GM10248 (cell line): Measurements from ENCODE around the gene CHST8.

Source experiments
- CTCF ChIA-PET: fragments of 300-600 bp; sonication (Branson Sonifier 250); formaldehyde crosslinking; extraction: SDS; loops from one replicate; lab custom pipeline; 2021; ENCODE audit warnings: antibody characterized with exemption; lab: Yijun Ruan, JAX
- POLR2A ChIA-PET: fragments of 350-650 bp; sonication (Branson Sonifier 250); formaldehyde crosslinking; extraction: SDS; loops from one replicate; lab custom pipeline; 2020; ENCODE audit warnings: antibody characterized with exemption; lab: Yijun Ruan, JAX
- DNase-seq: peaks from one replicate; pipeline ENCODE4 v3.0.0; 2012; ENCODE audit errors: extremely low spot score
- CTCF ChIP-seq: IDR thresholded peaks from 2 replicates; pipeline ENCODE4 v1.5.1; 2012; ENCODE audit warnings: mild to moderate bottlenecking, low read depth; ENCODE audit errors: extremely low read depth, missing control alignments, control extremely low read depth

Gene CHST8

GRCh38 chr19:33805840-33806433 lies 184.2 kb downstream of the CHST8 start:
- no peak for DNase-seq
- ChIA-PET CTCF (no interaction called here), POLR2A (no interaction called here)
- TF ChIP-seq CTCF, result no peak

- ChIA-PET POLR2A (no interaction called here), CTCF (no interaction called here)
- DNase-seq, result no peak
- no peak for TF ChIP-seq CTCF
Measured at GRCh38 chr19:33806434-33806881, 184.7 kb downstream of the CHST8 start.

- no peak for TF ChIP-seq CTCF
- DNase-seq, result no peak
- CTCF ChIA-PET, result no interaction called here
- POLR2A ChIA-PET, result no interaction called here
Measured at GRCh38 chr19:33808399-33808798, 186.6 kb downstream of the CHST8 start.

DNA sequence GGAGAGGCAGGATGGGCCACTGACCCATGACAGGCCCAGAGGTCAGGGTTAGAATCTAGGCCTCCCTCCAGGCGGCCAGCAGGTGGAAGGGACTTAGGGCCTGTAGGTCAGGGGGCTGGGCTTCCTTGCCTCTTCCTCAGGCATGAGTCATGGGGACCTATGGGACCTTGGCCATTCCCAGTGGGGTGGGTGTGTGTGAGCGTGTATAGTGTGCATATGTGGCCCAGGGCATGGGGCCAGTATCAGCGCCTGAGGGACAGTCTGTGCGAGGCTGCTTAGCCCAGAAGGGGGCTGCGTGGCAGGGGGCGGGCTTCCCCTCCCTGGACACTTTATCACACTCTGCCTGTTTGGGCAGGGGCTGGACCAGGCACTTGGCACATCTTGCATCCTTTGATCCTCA lies 188.2 kb downstream of the CHST8 start:
- POLR2A ChIA-PET, result no interaction called here
- CTCF ChIA-PET, result no interaction called here
- DNase-seq, result no peak
- TF ChIP-seq CTCF, result no peak

DNA sequence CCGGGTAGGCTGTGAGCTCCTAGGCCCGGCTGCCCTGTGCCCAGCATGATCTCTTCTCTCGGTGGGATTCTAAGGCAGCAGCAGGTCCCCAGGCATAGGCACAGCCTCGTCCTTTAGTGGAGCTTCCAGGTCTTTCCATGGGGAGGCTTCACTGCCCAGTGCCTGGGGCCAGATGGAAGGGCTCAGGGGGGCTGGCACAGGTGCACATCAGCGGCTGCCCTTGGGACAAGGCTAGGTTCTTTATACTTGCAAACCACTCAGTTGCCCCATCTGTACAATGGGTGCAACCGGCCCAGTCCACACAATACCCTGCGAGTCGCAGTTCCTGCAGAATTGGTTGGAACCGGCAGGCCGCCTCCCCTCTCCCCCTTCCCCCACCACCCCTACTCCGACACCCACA lies 189.1 kb downstream of the CHST8 start:
- TF ChIP-seq CTCF, result no peak
- DNase-seq, result no peak
- CTCF ChIA-PET, result interaction anchor here (2.1 kb wide), 1 partner anchor 33 kb away, joined by 5 read pairs; no protein-coding TSS in a partner anchor
- POLR2A ChIA-PET, result no interaction called here

- DNase-seq, result no peak
- POLR2A ChIA-PET, result no interaction called here
- CTCF ChIA-PET, result interaction anchor here (2.1 kb wide), 1 partner anchor 33 kb away, joined by 5 read pairs; no protein-coding TSS in a partner anchor
- TF ChIP-seq CTCF, result no peak
Measured at GRCh38 chr19:33811246-33811645, 189.5 kb downstream of the CHST8 start.
